Measurements from ENCODE around the gene FMN1.
"Not testable (repeated sequence)": the region's sequence is repeated elsewhere in the genome, so short reads cannot be mapped to it uniquely, and the experiment has no call there.

Gene FMN1

DNA sequence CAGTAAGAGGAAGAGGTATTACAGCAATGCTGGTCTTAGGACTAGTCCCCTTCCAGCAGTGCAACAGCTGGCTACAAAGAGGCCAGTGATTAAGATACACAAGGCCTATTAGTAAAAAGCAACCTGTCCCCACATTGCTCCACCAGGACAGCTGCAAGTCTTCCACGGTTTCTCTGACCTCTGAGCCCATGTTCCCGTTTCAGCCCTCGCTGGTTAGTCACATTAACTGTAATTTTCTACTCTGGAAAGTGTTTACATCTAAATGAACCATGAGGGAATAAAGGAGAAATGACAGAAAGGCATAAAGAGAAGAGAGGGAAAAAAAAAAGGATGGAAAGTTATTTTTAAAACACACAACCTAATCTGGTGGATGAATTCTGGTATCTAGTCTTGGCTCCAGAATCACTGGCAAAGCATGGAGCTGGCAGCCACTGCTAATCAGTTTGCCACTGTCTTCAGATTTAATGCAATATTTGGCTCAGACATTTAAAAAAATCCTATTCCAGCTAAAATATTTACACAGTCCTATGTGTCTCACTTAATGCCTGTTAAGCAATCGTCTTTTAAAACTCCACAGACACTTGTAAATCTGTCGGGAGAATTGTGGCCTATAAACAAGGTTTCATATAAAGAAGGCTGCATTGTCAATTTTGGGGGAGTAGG is 321.8 kb downstream of the FMN1 start:
- in situ Hi-C loops (cut with MboI; ENCODE audit: low sequenced_read_pairs): no loop called here

GRCh38 chr15:32871883-32872282 is 322.6 kb downstream of the FMN1 start:
- in situ Hi-C loops (cut with MboI; ENCODE audit: low sequenced_read_pairs): no loop called here

GRCh38 chr15:32870240-32871033 is 324.1 kb downstream of the FMN1 start:
- in situ Hi-C loops (cut with MboI; ENCODE audit: low sequenced_read_pairs): no loop called here

DNA sequence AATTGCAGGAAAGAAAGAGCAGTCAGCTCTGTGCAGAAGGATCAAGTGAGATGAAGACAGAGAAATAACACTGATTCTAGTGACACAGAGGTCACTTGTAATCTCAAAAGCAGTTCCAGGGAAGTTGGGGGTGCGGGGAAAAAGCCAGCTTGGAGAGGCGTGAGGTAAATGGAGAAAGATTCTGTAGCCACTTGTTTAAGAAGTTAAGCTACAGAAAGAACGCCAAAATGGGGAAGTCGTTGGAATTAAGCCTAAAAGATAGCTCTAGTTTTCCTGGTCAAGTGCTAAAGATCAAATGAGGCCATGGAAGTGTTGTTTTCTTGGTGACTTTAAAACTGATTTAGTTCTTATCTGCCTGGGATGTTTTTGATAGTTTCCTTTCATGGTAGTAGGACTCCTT is 324.7 kb downstream of the FMN1 start:
- in situ Hi-C loops (cut with MboI; ENCODE audit: low sequenced_read_pairs): no loop called here

DNA sequence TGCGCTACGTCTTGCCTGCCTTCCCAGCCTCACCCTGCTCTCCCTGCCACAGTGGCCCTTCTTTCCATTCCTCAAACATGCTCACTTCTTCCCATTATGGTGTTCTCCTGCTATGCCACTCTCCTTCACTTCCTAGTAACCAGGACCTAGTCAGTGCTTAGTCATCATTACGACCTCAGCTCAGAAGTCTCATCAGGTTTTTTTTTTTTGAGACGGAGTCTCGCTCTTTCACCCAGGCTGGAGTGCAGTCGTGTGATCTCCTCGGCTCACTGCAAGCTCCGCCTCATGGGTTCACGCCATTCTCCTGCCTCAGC is 327.2 kb downstream of the FMN1 start:
- in situ Hi-C loops (cut with MboI; ENCODE audit: low sequenced_read_pairs): no loop called here

DNA sequence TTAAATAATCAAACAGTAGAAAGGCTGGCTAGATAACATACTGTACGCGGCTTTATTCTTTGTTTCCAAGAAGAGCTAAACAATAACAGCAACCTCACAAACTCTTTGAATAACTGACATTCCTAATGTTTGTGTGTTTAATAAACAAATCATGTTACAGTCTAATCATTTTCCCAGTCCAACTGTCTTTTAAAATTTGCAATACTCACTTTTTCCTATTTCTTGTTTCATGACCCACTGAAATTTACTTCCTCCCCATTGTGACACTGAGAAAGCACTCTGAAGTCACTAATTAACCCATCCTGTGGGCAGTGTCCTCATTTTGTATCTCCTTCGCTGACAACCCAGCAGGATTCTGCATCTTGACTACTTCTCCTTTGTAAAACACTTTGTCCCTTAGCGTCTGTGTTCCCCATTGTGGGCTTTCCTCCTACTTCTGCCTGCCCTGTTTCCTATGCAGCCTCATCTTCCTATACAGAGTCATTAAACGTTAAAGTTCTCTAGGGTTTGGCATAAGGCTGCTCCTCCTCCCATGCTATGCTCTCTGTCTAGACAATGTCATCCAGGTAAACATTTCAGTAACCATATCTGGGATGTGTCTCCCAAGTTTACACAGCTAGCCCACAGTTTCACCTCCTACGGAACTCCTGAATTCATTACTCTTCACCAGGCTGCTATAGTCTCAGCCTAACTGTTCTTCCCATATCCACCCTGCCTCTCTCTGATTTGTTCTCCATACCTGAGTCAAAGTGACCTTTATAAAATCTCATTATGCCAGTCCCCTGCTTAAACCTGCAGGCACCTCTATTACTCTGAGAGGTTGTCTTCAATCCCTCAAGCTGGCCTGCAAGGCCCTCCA is 327.8 kb downstream of the FMN1 start:
- in situ Hi-C loops (cut with MboI; ENCODE audit: low sequenced_read_pairs): no loop called here

- in situ Hi-C loops (cut with MboI; ENCODE audit: low sequenced_read_pairs): no loop called here
These were observed 329.7 kb downstream of the FMN1 start for GRCh38 chr15:32864841-32865240.

GRCh38 chr15:32864051-32864450 is 330.5 kb downstream of the FMN1 start:
- in situ Hi-C loops (cut with MboI; ENCODE audit: low sequenced_read_pairs): no loop called here

GRCh38 chr15:32861761-32862160 is 332.8 kb downstream of the FMN1 start:
- in situ Hi-C loops (cut with MboI; ENCODE audit: low sequenced_read_pairs): no loop called here

- in situ Hi-C loops (cut with MboI; ENCODE audit: low sequenced_read_pairs): no loop called here
These were observed 333.3 kb downstream of the FMN1 start for GRCh38 chr15:32861174-32861573.

DNA sequence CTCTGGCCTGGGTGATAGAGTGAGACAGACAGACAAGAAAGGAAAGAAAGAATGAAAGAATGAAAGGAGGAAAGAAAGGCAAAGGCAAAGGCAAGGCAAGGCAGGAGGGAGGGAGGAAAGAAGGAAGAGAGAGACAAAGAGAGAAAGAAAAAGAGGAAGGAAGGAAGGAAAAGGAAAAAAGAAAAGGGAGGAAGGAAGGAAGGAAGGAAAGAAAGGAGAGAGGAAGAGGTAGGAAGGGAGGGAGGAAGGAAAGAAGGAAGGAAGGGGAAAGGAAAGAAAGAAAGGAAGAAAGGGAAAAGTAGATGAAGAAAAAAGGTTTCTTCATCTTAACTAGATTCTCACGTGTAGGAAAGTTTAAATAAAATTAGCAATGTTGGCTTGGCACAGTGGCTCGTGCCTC is 334.5 kb downstream of the FMN1 start:
- in situ Hi-C loops (cut with MboI; ENCODE audit: low sequenced_read_pairs): no loop called here

- in situ Hi-C loops (cut with MboI; ENCODE audit: low sequenced_read_pairs): no loop called here
These were observed 335.3 kb downstream of the FMN1 start for GRCh38 chr15:32859251-32859650.

DNA sequence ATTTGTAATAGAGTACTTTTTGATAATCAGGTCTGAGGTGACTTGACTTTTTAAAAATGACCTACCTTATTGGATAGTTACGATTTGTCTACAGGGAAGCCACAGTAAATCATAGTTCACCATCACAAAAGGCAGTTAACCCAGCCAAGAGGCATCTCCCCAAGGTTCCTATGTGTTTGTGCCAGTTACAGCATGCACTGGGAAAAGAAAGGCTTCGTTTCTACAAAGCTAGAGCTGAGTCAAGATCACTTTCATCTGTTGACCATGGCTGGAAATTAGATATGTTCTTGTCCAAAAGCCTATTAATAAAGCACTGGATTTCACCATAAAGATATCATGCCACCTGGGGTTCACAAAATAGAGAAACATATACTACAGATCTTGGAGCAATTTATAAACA is 336.8 kb downstream of the FMN1 start:
- in situ Hi-C loops (cut with MboI; ENCODE audit: low sequenced_read_pairs): no loop called here

DNA sequence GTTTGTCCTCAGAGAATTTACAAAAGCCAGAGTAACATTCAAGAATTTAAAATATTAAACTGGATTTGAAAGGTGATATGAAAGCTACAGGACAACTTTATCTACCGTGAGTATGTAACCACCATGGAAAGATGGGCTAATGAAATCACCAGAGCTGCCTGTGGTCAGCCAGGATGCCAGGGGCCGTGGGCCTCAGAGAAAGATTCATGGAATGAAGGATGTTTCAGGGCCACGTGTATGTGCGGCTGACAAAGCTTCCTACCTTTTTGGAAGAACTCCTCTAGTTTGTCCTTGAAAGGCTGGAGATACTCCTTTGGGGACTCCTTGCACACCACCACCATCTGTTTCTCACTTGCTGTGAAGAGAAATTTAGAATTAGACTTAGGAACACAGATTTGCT is 337.8 kb downstream of the FMN1 start:
- in situ Hi-C loops (cut with MboI; ENCODE audit: low sequenced_read_pairs): no loop called here

- in situ Hi-C loops (cut with MboI; ENCODE audit: low sequenced_read_pairs): no loop called here
These were observed 338.6 kb downstream of the FMN1 start for GRCh38 chr15:32855942-32856341.

GRCh38 chr15:32853592-32853991 is 340.9 kb downstream of the FMN1 start:
- in situ Hi-C loops (cut with MboI; ENCODE audit: low sequenced_read_pairs): no loop called here

GRCh38 chr15:32852771-32853170 is 341.7 kb downstream of the FMN1 start:
- in situ Hi-C loops (cut with MboI; ENCODE audit: low sequenced_read_pairs): no loop called here

DNA sequence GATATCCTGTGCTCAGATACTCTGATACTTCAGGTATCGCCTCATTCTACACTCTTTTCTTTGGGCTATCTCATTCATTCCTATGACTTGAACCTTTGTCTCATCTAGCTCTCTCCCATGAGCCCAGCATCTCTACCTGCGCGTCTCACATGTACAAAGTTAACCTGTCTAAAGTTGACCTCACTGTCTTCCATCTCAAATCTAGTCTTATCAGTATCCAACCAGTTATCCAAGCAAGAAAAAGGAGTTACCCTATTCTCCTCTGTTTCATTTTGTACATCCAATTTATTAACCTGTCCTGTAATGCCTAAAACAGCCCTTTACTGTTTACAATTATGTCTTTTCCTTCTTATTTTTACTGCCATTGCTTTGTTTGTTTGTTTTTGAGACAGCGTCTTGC is 342.5 kb downstream of the FMN1 start:
- in situ Hi-C loops (cut with MboI; ENCODE audit: low sequenced_read_pairs): no loop called here

GRCh38 chr15:32851572-32851971 is 342.9 kb downstream of the FMN1 start:
- in situ Hi-C loops (cut with MboI; ENCODE audit: low sequenced_read_pairs): no loop called here

DNA sequence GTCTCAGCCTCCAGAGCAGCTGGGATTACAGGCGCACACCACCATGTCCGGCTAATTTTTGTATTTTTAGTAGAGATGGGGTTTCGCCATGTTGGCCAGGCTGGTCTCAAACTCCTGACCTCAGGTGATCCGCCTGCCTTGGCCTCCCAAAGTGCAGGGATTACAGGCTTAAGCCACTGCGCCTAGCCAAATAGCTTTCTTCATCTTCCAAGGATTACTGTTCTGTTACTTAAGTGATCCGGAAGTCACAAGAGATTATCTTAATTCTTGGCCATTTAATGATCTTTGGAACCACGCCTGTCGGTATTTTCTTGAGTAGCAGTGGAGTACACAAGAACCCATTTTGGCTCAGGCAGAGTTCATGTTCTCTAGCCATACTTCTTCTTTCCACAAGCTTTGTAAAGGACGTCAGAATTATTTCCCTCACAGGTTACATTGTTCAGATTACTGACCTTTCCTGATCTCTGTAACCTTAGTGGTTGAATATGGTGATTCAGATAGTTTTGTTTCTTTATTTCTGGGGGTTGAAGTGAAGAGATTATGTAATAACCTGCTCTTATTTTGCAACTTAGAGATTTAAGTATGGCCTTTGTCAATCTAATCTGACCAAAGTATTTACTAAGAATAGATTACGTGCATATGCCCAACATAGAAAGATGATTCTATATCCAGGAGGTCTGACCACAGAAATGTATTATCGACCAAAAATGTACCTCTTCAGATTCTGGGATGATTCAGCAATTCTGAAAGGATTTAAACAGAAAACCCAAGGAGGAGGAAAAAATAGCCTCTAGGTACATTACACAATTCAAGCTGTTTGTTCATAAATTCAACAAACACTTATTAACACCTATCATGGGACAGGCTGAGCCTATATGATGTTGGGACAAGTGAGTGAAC is 344.5 kb downstream of the FMN1 start:
- in situ Hi-C loops (cut with MboI; ENCODE audit: low sequenced_read_pairs): no loop called here

DNA sequence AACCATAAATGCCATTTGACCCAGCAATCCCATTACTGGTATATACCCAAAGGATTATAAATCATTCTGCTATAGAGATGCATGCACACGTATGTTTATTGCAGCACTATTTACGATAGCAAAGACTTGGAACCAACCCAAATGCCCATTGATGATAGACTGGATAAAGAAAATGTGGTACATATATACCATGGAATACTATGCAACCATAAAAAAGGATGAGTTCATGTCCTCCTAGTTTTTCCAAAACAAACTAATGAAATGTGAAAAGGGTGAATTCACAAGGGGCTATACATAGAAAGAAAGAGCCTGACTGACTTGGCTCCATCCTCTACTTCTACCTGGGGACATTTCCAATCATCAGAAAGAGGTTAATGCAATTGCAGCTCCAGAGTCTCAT is 347.8 kb downstream of the FMN1 start:
- in situ Hi-C loops (cut with MboI; ENCODE audit: low sequenced_read_pairs): not testable (repeated sequence)
